Erythroblast (primary cell): ENCODE data around the gene SPG21.
"Not testable (repeated sequence)": the region's sequence is repeated elsewhere in the genome, so short reads cannot be mapped to it uniquely, and the experiment has no call there.

ENCODE experiments used
- GATA1 ChIP-seq: IDR thresholded peaks from 2 replicates; pipeline ENCODE4 v1.6.1; 2011; ENCODE audit warnings: low read depth, mild to moderate bottlenecking, control low read depth, low read length, moderate library complexity
- POLR2A ChIP-seq: IDR thresholded peaks from 2 replicates; pipeline ENCODE4 v1.6.1; 2011; ENCODE audit warnings: mild to moderate bottlenecking, low read length

DNA sequence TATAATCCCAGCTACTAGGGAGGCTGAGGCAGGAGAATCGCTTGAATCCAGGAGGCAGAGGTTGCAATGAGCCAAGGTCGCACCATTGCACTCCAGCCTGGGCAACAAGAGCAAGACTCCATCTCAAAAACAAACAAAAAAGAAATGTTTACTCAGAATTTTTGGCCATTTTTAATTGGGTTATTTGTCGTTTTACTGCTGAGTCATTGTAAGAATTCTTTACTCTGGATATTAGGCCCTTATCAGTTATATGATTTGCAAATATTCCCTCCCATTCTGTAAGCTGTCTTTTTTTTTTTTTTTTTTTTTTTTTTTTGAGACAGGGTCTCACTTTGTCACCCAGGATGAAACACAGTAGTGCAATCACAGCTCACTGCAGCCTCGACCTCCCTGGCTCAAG, 21.5 kb upstream of the SPG21 start:
- not testable (repeated sequence) for TF ChIP-seq POLR2A, GATA1
